KMS-11 (cell line): ENCODE results near the gene LDB2.

Experiments used
- H2AFZ ChIP-seq: fragments of 200-600 bp; sonication (generic); 2 replicates; pipeline ENCODE4 v1.6.1; 2016; ENCODE audit warnings: antibody characterized with exemption, mixed run types, low read depth
- H3K27ac ChIP-seq: fragments of 200-600 bp; sonication (generic); 2 replicates; pipeline ENCODE4 v1.6.1; 2016; ENCODE audit warnings: mild to moderate bottlenecking, mixed run types
- H3K27me3 ChIP-seq: fragments of 200-600 bp; sonication (generic); 2 replicates; pipeline ENCODE4 v1.6.1; 2017; ENCODE audit warnings: mild to moderate bottlenecking, low read depth, mixed run types, moderate library complexity; ENCODE audit not compliant: insufficient read depth
- H3K36me3 ChIP-seq: fragments of 200-600 bp; sonication (generic); 2 replicates; pipeline ENCODE4 v1.6.1; 2017; ENCODE audit warnings: mild to moderate bottlenecking, mixed run types; ENCODE audit not compliant: insufficient read depth
- H3K4me1 ChIP-seq: fragments of 200-600 bp; sonication (generic); 2 replicates; pipeline ENCODE4 v1.6.1; 2016; ENCODE audit warnings: mild to moderate bottlenecking, low read depth, mixed run types; ENCODE audit not compliant: poor library complexity, severe bottlenecking
- H3K4me2 ChIP-seq: fragments of 200-600 bp; sonication (generic); 2 replicates; pipeline ENCODE4 v1.7.0; 2016; ENCODE audit warnings: mild to moderate bottlenecking, mixed run types
- H3K4me3 ChIP-seq: fragments of 200-600 bp; sonication (generic); IDR thresholded peaks from 2 replicates; pipeline ENCODE4 v1.6.1; 2017; ENCODE audit warnings: low read depth, low read length, mixed read lengths; ENCODE audit not compliant: insufficient read depth
- H3K79me2 ChIP-seq: fragments of 200-600 bp; sonication (generic); 2 replicates; pipeline ENCODE4 v1.6.1; 2016; ENCODE audit warnings: low read depth, mixed run types; ENCODE audit not compliant: insufficient read depth
- H3K9ac ChIP-seq: fragments of 200-600 bp; sonication (generic); 2 replicates; pipeline ENCODE4 v1.6.1; 2016; ENCODE audit warnings: mild to moderate bottlenecking, mixed run types
- H4K20me1 ChIP-seq: fragments of 200-600 bp; sonication (generic); 2 replicates; pipeline ENCODE4 v1.6.1; 2016; ENCODE audit warnings: mild to moderate bottlenecking, mixed run types; ENCODE audit not compliant: insufficient read depth
- TF ChIP-seq, protein P1 (sequence below): fragments of 200-600 bp; sonication (generic); conservative IDR thresholded peaks from 2 replicates; pipeline ENCODE4 v1.6.1; 2017; ENCODE audit warnings: low read depth, mild to moderate bottlenecking, antibody characterized with exemption, low read length, moderate library complexity, mixed read lengths

Gene LDB2

DNA sequence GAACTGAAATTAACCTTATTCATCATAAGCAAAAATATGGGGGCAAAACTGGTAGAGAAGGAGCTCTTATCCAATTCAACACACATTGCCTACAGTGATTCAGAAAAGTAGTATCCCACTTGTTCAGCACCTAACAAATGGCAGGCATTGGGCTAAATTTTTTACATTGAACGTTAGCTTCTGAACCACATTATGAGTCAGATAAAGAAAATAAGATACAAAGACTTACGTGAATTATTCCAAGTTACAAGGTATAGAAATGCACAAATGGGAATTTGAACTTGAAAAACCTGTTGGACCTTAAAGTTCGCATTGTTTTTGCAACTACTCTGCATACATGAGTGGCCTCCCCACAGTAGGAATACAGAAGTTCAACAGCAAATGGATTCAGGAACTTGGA is 210.6 kb downstream of the LDB2 start:
- Histone ChIP-seq H3K4me3 (no peak overlapping the region), H3K79me2 (no peaks in the 10 kb centered on the region), H3K4me1 (no peaks in the 10 kb centered on the region), H4K20me1 (no peaks in the 10 kb centered on the region), H3K9ac (no peak overlapping the region), H3K4me2 (no peak overlapping the region), H3K27me3 (no peaks in the 10 kb centered on the region), H3K36me3 (no peaks in the 10 kb centered on the region), H3K27ac (no peak overlapping the region), H2AFZ (no peak overlapping the region)
- TF ChIP-seq, protein P1, sequence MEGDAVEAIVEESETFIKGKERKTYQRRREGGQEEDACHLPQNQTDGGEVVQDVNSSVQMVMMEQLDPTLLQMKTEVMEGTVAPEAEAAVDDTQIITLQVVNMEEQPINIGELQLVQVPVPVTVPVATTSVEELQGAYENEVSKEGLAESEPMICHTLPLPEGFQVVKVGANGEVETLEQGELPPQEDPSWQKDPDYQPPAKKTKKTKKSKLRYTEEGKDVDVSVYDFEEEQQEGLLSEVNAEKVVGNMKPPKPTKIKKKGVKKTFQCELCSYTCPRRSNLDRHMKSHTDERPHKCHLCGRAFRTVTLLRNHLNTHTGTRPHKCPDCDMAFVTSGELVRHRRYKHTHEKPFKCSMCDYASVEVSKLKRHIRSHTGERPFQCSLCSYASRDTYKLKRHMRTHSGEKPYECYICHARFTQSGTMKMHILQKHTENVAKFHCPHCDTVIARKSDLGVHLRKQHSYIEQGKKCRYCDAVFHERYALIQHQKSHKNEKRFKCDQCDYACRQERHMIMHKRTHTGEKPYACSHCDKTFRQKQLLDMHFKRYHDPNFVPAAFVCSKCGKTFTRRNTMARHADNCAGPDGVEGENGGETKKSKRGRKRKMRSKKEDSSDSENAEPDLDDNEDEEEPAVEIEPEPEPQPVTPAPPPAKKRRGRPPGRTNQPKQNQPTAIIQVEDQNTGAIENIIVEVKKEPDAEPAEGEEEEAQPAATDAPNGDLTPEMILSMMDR = no peak

DNA sequence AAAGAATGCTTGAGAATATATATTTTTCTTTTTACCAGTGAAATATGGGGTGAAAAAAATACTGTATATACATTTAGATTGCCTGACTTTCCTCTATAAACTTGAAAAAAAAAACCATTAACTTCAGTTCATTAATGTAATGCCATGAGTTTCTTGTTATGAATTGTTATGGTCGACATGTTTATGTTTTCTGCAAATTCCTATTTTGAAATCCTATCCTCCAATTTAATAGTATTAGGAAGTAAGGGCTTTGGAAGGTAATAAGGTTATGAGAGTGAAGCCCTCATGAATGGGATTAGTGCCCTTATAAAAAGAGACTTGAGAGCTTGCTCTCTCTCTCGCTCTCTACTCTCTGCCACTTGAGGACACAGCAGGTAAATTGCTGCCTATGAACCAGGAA is 211.4 kb downstream of the LDB2 start:
- no peak overlapping the region for H3K4me2 ChIP-seq
- TF ChIP-seq, protein P1 = no peak
- H3K4me1 ChIP-seq = no peaks in the 10 kb centered on the region
- H3K79me2 ChIP-seq = no peaks in the 10 kb centered on the region
- H3K9ac ChIP-seq = no peak overlapping the region
- no peaks in the 10 kb centered on the region for H3K27me3 ChIP-seq
- H3K36me3 ChIP-seq = no peaks in the 10 kb centered on the region
- no peak overlapping the region for H3K4me3 ChIP-seq
- H2AFZ ChIP-seq = no peak overlapping the region
- H3K27ac ChIP-seq = no peak overlapping the region
- no peaks in the 10 kb centered on the region for H4K20me1 ChIP-seq

DNA sequence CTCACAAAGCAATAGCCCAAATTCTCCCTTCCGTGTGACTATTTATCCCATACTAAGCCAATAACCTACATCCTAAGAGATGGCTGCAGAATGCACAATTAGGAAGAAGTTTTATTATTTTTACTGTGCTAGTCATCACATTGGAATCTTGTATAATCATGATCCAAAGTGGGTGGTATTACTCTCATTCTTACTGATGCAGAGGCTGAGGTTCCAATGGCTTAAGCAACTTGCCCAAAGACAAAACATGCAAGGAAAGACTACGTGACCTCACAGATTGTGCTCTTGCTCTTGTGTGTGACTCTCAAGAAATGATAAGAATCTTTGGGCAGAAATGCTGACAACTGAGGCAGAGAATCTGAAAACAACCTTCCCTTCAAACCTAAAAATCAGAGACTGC is 212.2 kb downstream of the LDB2 start:
- Histone ChIP-seq H3K27ac (no peak overlapping the region), H3K4me3 (no peak overlapping the region), H3K27me3 (no peaks in the 10 kb centered on the region), H3K9ac (no peak overlapping the region), H3K79me2 (no peaks in the 10 kb centered on the region), H3K36me3 (no peaks in the 10 kb centered on the region), H3K4me1 (no peaks in the 10 kb centered on the region), H4K20me1 (no peaks in the 10 kb centered on the region), H3K4me2 (no peak overlapping the region), H2AFZ (no peak overlapping the region)
- TF ChIP-seq, protein P1 = no peak

DNA sequence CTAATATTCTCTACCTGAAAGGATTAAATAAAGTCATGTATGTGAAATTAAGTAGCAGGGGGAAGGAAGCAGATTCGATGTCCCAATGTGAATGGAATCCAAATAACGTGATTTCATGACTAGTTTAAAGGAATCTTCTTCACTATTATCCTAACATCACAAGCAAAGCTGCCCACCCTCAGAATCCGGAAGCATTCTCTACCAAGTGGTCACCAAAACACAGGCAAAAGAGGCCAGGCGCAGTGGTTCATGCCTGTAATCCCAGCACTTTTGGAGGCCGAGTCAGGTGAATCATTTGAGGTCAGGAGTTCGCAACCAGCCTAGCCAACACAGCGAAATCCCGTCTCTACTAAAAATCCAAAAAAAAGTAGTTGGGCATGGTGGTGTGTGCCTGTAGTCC is 212.9 kb downstream of the LDB2 start:
- Histone ChIP-seq H3K4me1 (no peaks in the 10 kb centered on the region), H3K9ac (no peak overlapping the region), H2AFZ (no peak overlapping the region), H3K36me3 (no peaks in the 10 kb centered on the region), H3K79me2 (no peaks in the 10 kb centered on the region), H3K27me3 (no peaks in the 10 kb centered on the region), H3K27ac (no peak overlapping the region), H3K4me3 (no peak overlapping the region), H3K4me2 (no peak overlapping the region), H4K20me1 (no peaks in the 10 kb centered on the region)
- TF ChIP-seq, protein P1 = no peak

DNA sequence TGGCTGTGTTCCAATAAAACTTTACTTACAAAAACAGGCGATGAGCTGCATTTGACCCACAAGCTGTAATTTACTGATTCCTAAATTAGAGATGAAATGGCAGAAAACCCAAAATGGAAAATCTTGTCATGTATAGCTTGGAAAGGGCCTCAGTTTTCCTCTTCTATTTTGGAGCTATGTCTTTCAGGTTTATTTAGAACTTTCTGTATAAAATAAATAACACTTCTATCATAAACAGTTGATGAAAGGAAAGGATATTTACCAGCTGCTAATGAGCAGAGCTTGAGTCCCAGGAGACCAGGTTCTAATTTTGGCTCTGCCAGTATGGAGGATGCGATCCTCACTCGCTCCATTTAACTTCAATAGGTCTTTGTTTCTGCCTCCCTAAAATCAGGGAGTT is 213.5 kb downstream of the LDB2 start:
- Histone ChIP-seq H3K79me2 (no peaks in the 10 kb centered on the region), H3K9ac (no peak overlapping the region), H3K36me3 (no peaks in the 10 kb centered on the region), H3K4me3 (no peak overlapping the region), H3K4me1 (no peaks in the 10 kb centered on the region), H3K27ac (no peak overlapping the region), H3K27me3 (no peaks in the 10 kb centered on the region), H3K4me2 (no peak overlapping the region), H2AFZ (no peak overlapping the region), H4K20me1 (no peaks in the 10 kb centered on the region)
- TF ChIP-seq, protein P1 = no peak
